Fibroblast of lung (primary cell): Measurements from ENCODE around the gene SP8.

ENCODE experiments used
- EZH2 ChIP-seq: IDR thresholded peaks from 2 replicates; pipeline ENCODE4 v1.5.1; 2012; ENCODE audit warnings: low read length, control low read depth, mild to moderate bottlenecking; ENCODE audit errors: missing control alignments
- TF ChIP-seq, protein P1 (sequence below), 2 donors: IDR thresholded peaks in 1 of 2; conservative IDR thresholded peaks in 1 of 2; 1 replicate in 1 of 2; 2 replicates in 1 of 2; pipeline ENCODE4 v1.5.1; 2011 to 2012; ENCODE audit warnings: low read length in 2 of 2, control low read depth in 1 of 2, inconsistent platforms in 1 of 2, low read depth in 1 of 2, mild to moderate bottlenecking in 1 of 2

DNA sequence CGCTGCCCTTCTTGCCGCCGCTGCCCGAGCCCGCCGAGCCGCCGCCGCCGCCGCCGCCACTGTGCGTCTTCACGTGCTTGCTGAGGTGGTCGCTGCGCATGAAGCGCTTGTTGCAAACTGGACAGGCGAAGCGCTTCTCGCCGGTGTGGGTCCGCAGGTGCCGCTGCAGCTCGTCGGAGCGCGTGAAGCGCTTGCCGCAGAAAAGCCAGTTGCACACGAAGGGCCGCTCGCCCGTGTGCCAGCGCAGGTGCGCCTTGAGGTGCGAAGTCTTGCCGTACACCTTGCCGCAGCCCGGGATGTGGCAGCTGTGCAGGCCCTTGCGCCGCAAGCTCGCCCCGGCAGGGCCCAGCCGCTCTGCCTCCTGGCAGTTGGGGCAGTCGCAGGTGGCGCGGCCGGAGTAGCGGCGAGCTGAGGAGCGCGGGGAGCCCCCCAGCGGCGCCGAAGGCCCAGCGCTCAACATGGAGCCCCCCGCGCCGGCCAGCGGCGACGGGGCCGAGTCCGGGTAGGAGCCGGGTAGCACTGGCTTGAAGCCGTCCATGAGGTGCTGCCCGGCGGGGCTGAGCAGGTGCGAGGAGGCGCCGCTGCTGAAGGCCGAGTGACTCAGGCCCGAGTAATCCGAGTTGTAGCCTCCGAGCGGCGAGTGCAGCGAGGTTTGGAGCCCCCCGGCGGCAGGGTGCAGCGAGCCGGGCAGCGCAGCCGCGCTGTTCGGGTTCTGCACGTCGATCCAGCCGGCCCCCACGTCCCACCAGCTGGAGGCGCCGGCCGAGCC is 2.1 kb downstream of the SP8 start:
- TF ChIP-seq, protein P1, sequence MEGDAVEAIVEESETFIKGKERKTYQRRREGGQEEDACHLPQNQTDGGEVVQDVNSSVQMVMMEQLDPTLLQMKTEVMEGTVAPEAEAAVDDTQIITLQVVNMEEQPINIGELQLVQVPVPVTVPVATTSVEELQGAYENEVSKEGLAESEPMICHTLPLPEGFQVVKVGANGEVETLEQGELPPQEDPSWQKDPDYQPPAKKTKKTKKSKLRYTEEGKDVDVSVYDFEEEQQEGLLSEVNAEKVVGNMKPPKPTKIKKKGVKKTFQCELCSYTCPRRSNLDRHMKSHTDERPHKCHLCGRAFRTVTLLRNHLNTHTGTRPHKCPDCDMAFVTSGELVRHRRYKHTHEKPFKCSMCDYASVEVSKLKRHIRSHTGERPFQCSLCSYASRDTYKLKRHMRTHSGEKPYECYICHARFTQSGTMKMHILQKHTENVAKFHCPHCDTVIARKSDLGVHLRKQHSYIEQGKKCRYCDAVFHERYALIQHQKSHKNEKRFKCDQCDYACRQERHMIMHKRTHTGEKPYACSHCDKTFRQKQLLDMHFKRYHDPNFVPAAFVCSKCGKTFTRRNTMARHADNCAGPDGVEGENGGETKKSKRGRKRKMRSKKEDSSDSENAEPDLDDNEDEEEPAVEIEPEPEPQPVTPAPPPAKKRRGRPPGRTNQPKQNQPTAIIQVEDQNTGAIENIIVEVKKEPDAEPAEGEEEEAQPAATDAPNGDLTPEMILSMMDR (conservative IDR thresholded peaks at IDR 0.05 in 1 of 2, IDR thresholded peaks at IDR 0.05 in 1 of 2; ENCODE audit: low read depth in 1 of 2, low read length in 2 of 2), result no peak
- TF ChIP-seq EZH2, result peak; percentile 82
